ENCODE measurements around the gene SLC38A8.
A peak's percentile ranks its signal among the peaks of the same experiment; 100 is the strongest.

The SLC38A8 gene

GRCh38 chr16:84062734-84063640 is 20.4 kb upstream of the SLC38A8 start:
- no peak for FAIRE-seq
- DNase-seq (ENCODE audit: insufficient read length, low spot score) = no peak
- peak; percentile 89 for TF ChIP-seq CTCF (IDR thresholded peaks at IDR 0.05; ENCODE audit: insufficient read depth, missing control alignments)

DNA sequence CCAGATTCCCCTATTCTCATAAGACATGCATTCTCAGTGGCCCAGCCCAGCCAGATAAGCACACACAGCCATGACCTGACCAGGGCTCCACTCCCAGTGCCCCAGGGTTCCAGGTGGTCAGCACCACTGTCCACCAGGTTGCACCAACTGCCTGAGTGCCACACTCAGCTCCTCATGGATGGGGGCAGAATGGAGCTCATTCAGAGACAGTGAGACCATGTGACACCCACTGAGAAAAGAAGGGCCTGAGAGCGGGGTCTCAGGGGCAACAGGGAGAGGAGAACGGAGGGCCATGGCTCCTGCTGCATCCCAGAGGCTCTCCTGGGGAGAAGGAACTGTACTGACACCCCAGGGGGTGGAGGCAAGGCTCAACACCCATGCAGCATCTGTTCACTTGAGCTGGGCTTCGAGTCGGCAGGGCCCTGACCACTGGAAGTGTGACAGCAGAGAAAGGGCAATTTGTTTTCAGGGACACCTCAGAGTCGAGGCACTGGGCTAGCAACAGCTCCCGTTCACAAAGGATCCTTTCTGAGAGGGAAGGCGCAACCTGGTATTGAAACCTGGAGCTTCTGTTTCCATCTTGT is 18.7 kb upstream of the SLC38A8 start:
- DNase-seq (ENCODE audit: insufficient read length, low spot score) (no peak), FAIRE-seq (no peak)
- TF ChIP-seq CTCF (IDR thresholded peaks at IDR 0.05; ENCODE audit: insufficient read depth, missing control alignments) = no peak

DNA sequence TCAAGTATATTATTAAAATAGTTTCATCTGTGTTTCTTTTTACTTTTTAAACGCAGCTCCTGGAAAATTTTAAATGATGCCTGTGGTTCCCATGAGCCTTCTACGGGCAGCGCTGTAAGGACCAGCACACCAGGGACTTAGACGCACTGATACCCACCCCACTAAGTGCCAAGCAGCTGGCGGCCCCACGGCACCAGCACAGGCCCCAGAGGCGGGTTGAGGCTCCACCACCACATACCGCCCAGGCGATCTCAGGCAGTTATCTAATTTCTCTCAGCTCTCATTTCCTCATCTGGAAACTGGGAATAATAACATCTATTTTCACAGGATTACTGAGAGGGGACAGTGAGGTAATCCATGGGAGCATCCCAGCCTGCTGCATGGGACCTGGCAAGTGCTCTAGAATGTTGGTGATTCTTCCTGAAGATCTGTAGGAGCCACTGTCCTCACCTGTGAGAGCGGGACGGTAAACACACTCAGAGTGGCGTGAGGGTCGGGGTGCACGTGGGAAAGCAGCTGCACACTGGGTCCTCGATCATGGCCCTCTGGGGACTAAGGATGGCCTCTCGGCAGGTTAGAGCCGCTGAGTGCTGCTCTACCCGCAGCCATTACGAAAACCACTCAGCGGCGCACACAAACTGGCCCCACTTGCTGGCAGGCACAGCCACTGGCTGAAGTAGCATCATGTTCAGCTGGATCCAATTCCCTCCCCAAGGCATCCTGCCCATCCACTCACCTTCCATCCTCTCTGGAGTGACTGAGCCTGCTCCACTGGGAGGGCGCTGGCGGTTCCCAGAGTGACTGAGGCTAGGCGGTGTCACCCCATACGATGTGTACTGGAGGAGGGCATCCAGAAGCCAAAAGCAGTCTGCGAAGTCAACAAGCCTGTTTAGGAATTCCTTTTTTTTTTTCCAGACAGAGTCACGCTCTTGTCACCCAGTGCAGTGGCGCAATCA is 17.6 kb upstream of the SLC38A8 start:
- DNase-seq (ENCODE audit: insufficient read length, low spot score) (no peak), FAIRE-seq (no peak)
- TF ChIP-seq CTCF (IDR thresholded peaks at IDR 0.05; ENCODE audit: insufficient read depth, missing control alignments) = no peak

- FAIRE-seq (no peak), DNase-seq (ENCODE audit: insufficient read length, low spot score) (no peak)
- no peak for TF ChIP-seq CTCF (IDR thresholded peaks at IDR 0.05; ENCODE audit: insufficient read depth, missing control alignments)
These were observed 16.5 kb upstream of the SLC38A8 start for GRCh38 chr16:84059111-84059510.

- no peak for DNase-seq (ENCODE audit: insufficient read length, low spot score)
- no peak for FAIRE-seq
- TF ChIP-seq CTCF (IDR thresholded peaks at IDR 0.05; ENCODE audit: insufficient read depth, missing control alignments) = no peak
These were observed 16.1 kb upstream of the SLC38A8 start for GRCh38 chr16:84058664-84059063.

DNA sequence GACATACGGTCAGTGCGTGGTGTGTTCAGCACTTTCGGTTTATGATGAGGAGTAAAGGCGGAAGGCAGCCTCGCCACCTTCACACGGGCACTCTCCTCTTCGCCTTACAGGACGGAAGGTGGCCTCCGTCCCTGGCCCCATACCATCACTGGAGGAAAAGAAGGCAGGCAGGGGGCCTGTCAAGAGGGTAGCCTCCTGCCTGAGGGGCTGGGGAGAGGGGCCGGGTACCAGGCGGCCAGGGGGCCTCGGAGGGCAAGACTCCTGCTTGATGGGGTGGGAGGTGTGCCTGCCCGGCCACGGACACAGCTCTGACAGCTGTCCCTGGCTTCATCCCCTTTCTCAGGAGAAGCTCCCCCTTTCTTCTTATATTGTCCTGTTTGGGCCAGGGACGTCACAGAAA is 15.6 kb upstream of the SLC38A8 start:
- no peak for FAIRE-seq

More for the DNA sequence above, 15.6 kb upstream of the SLC38A8 start:
- TF ChIP-seq CTCF (IDR thresholded peaks at IDR 0.05; ENCODE audit: insufficient read depth, missing control alignments) = no peak
- no peak for DNase-seq (ENCODE audit: insufficient read length, low spot score)
